Measurements from ENCODE around the gene IZUMO1R.
"Not testable (repeated sequence)": the region's sequence is repeated elsewhere in the genome, so short reads cannot be mapped to it uniquely, and the experiment has no call there.

Gene IZUMO1R

GRCh38 chr11:94338651-94339050, 34.3 kb downstream of the IZUMO1R start:
- TF ChIP-seq, protein P1, sequence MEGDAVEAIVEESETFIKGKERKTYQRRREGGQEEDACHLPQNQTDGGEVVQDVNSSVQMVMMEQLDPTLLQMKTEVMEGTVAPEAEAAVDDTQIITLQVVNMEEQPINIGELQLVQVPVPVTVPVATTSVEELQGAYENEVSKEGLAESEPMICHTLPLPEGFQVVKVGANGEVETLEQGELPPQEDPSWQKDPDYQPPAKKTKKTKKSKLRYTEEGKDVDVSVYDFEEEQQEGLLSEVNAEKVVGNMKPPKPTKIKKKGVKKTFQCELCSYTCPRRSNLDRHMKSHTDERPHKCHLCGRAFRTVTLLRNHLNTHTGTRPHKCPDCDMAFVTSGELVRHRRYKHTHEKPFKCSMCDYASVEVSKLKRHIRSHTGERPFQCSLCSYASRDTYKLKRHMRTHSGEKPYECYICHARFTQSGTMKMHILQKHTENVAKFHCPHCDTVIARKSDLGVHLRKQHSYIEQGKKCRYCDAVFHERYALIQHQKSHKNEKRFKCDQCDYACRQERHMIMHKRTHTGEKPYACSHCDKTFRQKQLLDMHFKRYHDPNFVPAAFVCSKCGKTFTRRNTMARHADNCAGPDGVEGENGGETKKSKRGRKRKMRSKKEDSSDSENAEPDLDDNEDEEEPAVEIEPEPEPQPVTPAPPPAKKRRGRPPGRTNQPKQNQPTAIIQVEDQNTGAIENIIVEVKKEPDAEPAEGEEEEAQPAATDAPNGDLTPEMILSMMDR (IDR thresholded peaks at IDR 0.05; ENCODE audit: borderline replicate concordance, insufficient read depth, low read depth, low read length) = no peak
- H3K4me3 ChIP-seq (ENCODE audit: low read depth, low read length) = no peak overlapping the region

GRCh38 chr11:94342250-94342649, 37.9 kb downstream of the IZUMO1R start:
- no peak overlapping the region for H3K4me3 ChIP-seq (ENCODE audit: low read depth, low read length)
- TF ChIP-seq, protein P1 (IDR thresholded peaks at IDR 0.05; ENCODE audit: borderline replicate concordance, insufficient read depth, low read depth, low read length) = no peak

GRCh38 chr11:94343495-94343894, 39.1 kb downstream of the IZUMO1R start:
- TF ChIP-seq, protein P1 (IDR thresholded peaks at IDR 0.05; ENCODE audit: borderline replicate concordance, insufficient read depth, low read depth, low read length) = no peak

DNA sequence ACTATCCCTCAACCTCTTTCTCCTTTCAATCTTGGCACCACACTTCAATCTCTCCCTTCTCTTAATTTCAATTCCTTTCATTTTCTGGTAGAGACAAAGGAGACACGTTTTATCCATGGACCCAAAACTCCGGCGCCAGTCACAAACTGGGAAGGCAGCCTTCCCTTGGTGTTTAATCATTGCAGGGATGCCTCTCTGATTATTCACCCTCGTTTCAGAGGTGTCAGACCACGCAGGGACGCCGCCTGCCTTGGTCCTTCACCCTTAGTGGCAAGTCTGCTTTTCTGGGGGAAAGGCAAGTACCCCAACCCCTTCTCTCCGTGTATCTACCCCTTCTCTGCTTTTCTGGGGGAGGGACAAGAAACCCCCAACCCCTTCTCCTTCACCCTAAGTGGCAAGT, 41.9 kb downstream of the IZUMO1R start:
- H3K4me3 ChIP-seq (ENCODE audit: low read depth, low read length) = not testable (repeated sequence)

More at GRCh38 chr11:94343495-94343894, 39.1 kb downstream of the IZUMO1R start:
- H3K4me3 ChIP-seq (ENCODE audit: low read depth, low read length) = no peak overlapping the region

- not testable (repeated sequence) for H3K4me3 ChIP-seq (ENCODE audit: low read depth, low read length)
Observed at GRCh38 chr11:94350850-94351563, 46.6 kb downstream of the IZUMO1R start.

Data from GM12875 (cell line).